Glutamatergic neuron (in vitro differentiated cells): ENCODE measurements around the gene MCM3AP. TPM values are rescaled to one million over a fixed set of nuclear protein-coding genes. Genes with fewer than 3 reads are reported as not detected.

ENCODE experiments used
- DNase-seq: peaks from one replicate; pipeline ENCODE4 v3.0.0; 2022
- H3K27ac Mint-ChIP-seq: one replicate; pipeline ENCODE4 v1.8.0; 2020; ENCODE audit warnings: mild to moderate bottlenecking, mixed read lengths, inconsistent platforms; ENCODE audit not compliant: unreplicated experiment
- H3K27me3 Mint-ChIP-seq: one replicate; pipeline ENCODE4 v1.8.0; 2020; ENCODE audit warnings: mild to moderate bottlenecking, moderate library complexity, mixed read lengths, inconsistent platforms; ENCODE audit not compliant: unreplicated experiment
- H3K36me3 Mint-ChIP-seq: one replicate; pipeline ENCODE4 v1.8.0; 2020; ENCODE audit warnings: mild to moderate bottlenecking, mixed read lengths, inconsistent platforms; ENCODE audit not compliant: unreplicated experiment
- H3K4me1 Mint-ChIP-seq: one replicate; pipeline ENCODE4 v1.8.0; 2020; ENCODE audit warnings: mild to moderate bottlenecking, low read depth, mixed read lengths, inconsistent platforms; ENCODE audit not compliant: unreplicated experiment
- H3K4me3 Mint-ChIP-seq: one replicate; pipeline ENCODE4 v1.8.0; 2020; ENCODE audit warnings: mild to moderate bottlenecking, mixed read lengths, inconsistent platforms; ENCODE audit not compliant: unreplicated experiment
- H3K9me3 Mint-ChIP-seq: one replicate; pipeline ENCODE4 v1.8.0; 2020; ENCODE audit warnings: mild to moderate bottlenecking, moderate library complexity, mixed read lengths, inconsistent platforms; ENCODE audit not compliant: unreplicated experiment
- total RNA-seq: library from RNA; stranded (reverse); fragmentation: NEBNext Ultra II Directional; extraction: Animal tissue kit (Norgen Biotek cat#: 25700); gene quantifications from one replicate; pipeline ENCODE4 v1.2.1, GENCODE V29; 2021; ENCODE audit not compliant: unreplicated experiment
- TF ChIP-seq, protein P1 (sequence below): fragments of 200-600 bp; sonication (generic); IDR thresholded peaks from one replicate; pipeline ENCODE4 v1.5.0; 2021; ENCODE audit not compliant: partially characterized antibody, unreplicated experiment

Gene MCM3AP
- total RNA-seq, 1 donor from 2014 or later = 121 TPM

DNA sequence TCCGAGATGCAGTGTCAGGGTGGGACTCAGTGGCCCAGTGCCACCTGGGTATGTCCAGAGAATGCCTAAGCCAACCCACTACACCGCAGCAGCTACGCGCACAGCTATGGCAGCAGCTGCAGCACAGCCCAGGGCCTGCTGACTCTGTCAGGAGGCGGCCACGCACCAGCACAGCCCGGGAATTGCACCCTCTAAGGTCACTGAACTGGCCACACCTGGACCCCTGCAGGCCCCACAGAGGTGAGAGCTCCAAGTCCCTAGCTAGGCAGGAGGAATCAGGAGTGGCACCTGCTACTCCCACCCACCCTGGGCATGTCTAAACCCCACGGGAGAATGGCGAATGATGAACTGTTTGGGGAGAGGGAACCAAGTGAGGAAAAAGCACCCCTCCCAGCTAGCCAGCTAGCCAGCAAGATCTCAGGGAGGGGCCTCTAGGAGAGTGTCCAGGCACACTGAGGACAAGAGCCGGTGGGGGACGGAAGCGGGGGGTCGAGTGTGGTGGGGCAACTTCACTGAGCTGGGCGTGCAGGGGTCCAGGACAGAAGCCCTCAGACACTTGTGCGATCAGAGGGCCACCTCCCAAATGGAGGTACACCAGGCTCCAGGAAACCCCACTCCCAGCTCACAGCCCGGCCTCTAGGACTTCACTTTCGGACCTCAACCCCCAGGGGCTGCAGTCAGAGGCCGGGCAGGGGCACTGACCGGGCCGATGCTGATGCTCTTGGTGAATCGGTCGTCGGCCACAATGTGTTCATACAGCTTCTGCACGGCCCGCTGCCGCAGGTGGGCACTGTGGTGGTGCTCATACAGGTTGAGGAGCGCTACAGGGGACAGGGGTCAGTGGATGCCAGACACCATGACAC, 70.7 kb downstream of the MCM3AP start:
- no peak for DNase-seq
- peaks cover 4% of the 10 kb centered on the region for H3K36me3 Mint-ChIP-seq
- no peak overlapping the region for H3K4me3 Mint-ChIP-seq
- H3K27ac Mint-ChIP-seq = peak overlapping the region; percentile 48
- TF ChIP-seq, protein P1, sequence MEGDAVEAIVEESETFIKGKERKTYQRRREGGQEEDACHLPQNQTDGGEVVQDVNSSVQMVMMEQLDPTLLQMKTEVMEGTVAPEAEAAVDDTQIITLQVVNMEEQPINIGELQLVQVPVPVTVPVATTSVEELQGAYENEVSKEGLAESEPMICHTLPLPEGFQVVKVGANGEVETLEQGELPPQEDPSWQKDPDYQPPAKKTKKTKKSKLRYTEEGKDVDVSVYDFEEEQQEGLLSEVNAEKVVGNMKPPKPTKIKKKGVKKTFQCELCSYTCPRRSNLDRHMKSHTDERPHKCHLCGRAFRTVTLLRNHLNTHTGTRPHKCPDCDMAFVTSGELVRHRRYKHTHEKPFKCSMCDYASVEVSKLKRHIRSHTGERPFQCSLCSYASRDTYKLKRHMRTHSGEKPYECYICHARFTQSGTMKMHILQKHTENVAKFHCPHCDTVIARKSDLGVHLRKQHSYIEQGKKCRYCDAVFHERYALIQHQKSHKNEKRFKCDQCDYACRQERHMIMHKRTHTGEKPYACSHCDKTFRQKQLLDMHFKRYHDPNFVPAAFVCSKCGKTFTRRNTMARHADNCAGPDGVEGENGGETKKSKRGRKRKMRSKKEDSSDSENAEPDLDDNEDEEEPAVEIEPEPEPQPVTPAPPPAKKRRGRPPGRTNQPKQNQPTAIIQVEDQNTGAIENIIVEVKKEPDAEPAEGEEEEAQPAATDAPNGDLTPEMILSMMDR = no peak
- peaks cover 16% of the 10 kb centered on the region for H3K4me1 Mint-ChIP-seq
- H3K9me3 Mint-ChIP-seq = peaks cover 8% of the 10 kb centered on the region
- peaks cover 12% of the 10 kb centered on the region for H3K27me3 Mint-ChIP-seq

DNA sequence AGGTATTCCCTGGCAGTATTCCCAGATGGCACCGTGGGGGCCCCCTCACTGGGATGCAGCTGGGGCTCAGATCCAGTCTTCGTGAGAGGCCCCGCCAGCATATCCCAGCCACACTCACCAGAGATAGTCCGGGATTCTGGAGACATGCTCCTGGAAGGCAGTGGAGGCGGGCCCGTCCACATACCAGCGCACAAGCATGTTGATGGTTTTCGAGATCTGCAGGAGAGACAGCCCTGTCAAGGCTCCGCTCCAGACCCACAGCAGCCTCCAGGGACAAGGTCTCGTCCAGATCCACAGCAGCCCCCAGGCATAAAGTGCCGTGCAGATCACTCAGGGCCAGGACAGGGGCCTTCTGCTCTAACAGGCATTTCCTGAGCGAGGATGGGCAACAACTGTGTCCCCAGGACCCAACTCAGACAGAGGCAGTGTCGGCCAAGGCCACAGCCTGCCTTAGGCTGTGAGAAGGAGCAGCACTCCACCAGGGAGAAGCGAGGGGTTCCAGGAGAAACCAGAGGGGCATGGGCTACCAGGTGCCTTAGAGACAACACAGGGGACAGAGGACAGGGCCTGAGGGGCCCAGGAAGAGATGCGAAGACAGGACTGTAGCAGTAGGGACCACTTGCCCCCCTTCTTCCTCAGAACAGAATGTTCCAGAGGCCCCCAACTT, 71.7 kb downstream of the MCM3AP start:
- H3K27ac Mint-ChIP-seq = peak overlapping the region; percentile 50

DNA sequence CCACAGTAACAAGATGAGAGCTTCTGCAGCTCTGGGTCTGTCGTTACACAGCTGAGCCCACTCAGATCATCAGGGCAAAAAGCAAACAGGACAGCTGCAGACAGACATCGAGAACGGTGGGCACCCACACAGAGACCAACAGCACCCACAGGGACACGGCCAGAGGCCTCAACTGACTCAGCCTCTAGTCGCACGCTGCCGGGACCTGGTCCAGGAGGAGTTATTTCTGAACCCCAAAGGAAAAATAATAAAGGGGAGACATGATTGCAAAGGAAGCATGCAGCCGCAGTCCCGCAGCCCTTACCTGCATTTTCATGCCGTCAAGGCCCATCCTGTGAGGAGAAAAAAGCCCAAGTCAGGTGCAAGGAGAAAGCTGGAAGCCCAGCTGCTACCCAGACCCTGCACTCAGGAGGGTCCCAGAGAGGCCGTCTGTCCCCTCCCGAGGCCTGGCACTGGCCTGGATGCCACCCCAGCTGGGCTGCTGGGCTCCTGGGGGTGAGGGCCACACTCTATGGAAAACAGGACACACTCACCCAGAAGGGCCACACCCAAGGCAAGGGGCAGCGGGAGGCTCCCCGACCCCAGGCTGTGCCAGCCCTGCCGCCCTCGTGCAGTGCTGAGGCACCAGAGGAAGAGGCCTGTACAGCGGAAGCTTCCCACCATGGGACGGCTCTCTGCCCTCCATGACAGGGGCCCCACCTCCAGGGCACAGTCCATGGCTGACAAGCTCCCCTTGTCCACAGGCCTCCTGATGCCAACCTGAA, 72.5 kb downstream of the MCM3AP start:
- Mint-ChIP-seq H3K9me3 (peaks cover 10% of the 10 kb centered on the region), H3K27me3 (peaks cover 11% of the 10 kb centered on the region), H3K36me3 (peaks cover 4% of the 10 kb centered on the region), H3K4me1 (peaks cover 15% of the 10 kb centered on the region), H3K4me3 (no peak overlapping the region), H3K27ac (peak overlapping the region; percentile 53)
- TF ChIP-seq, protein P1 = no peak
- no peak for DNase-seq

More for the DNA sequence above, 71.7 kb downstream of the MCM3AP start:
- Mint-ChIP-seq H3K9me3 (peaks cover 9% of the 10 kb centered on the region), H3K36me3 (peaks cover 4% of the 10 kb centered on the region), H3K4me3 (peak overlapping the region; percentile 0), H3K4me1 (peaks cover 15% of the 10 kb centered on the region), H3K27me3 (peaks cover 11% of the 10 kb centered on the region)
- TF ChIP-seq, protein P1 = no peak
- DNase-seq = no peak

DNA sequence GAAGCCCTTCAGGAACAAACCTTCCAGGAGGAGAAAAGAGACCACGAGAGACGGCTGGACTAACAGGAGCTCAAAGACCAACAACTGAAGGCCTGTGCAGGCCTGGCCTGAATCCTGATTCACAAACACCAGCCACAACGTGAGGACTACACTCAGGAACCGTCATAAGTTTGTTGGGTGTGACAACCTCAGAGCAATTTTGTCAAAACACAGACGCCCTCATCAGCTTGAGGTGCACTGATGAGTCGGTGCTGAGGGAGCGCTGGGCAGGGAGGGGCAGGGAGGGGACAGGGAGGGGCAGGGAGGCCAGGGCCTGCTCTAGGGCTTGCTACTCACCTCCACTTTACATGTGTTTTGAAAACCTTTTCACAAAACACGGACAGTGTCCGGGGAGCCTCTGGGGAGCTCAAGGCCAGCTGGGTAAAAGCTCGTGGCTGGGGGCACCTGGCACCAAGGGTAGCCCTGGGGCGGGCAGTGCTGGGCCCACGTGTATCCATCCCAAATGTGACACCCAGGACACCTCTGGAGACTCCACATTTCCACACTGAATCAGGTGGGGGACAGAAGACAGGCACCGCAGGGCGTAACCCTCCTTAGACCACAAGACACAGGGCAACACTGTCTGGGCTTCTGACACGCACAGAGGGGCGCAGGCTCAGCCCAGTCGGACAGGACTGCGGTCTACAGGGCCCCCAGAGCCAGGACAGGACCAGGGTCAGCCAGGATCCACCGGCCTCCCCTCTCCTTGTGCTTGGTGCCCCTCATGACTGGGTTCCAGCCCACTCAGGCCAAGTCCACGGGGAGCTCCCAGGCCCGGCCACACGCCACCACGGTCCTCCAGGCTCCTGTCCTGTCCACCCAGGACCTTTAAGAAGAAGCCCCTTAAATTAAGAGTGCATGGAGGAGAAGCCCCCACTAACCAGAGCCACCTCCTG, 73.4 kb downstream of the MCM3AP start:
- Mint-ChIP-seq H3K36me3 (peaks cover 4% of the 10 kb centered on the region), H3K27me3 (peaks cover 14% of the 10 kb centered on the region), H3K27ac (peak overlapping the region; percentile 68), H3K4me1 (peaks cover 16% of the 10 kb centered on the region), H3K9me3 (peaks cover 14% of the 10 kb centered on the region), H3K4me3 (no peak overlapping the region)
- TF ChIP-seq, protein P1 = no peak
- DNase-seq = no peak
